GM12878 (cell line): Measurements from ENCODE around the gene HTRA3.

Source experiments
- CTCF ChIP-seq, 3 experiments: IDR thresholded peaks in 2 of 3; conservative IDR thresholded peaks in 1 of 3; 2 replicates each; pipeline ENCODE4 v1.5.1; 2011; ENCODE audit warnings: low read depth in 3 of 3, low read length in 3 of 3, mild to moderate bottlenecking in 3 of 3, control low read depth in 2 of 3, moderate library complexity in 2 of 3, inconsistent platforms in 1 of 3, mixed read lengths in 1 of 3; ENCODE audit not compliant: control insufficient read depth in 2 of 3, insufficient read depth in 1 of 3; ENCODE audit errors: extremely low read depth in 1 of 3
- EGR1 ChIP-seq, 2 experiments: IDR thresholded peaks; 1 replicate in 1 of 2; 2 replicates in 1 of 2; pipeline ENCODE4 v1.6.1; 2011 to 2012; ENCODE audit warnings: low read depth in 2 of 2, low read length in 2 of 2, borderline replicate concordance in 1 of 2, mild to moderate bottlenecking in 1 of 2, moderate library complexity in 1 of 2
- ESRRA ChIP-seq: IDR thresholded peaks from 2 replicates; pipeline ENCODE4 v1.6.1; 2012; ENCODE audit warnings: mild to moderate bottlenecking, low read length, improper control_type of control experiment
- FOXM1 ChIP-seq: IDR thresholded peaks from 2 replicates; pipeline ENCODE4 v1.6.1; 2012; ENCODE audit warnings: low read depth, mild to moderate bottlenecking, inconsistent platforms, low read length, moderate library complexity
- MXI1 ChIP-seq: fragments of 150-350 bp; IDR thresholded peaks from 2 replicates; pipeline ENCODE4 v1.6.1; 2011; ENCODE audit warnings: low read depth, mild to moderate bottlenecking, inconsistent platforms, low read length, improper control_type of control experiment
- MYC ChIP-seq: IDR thresholded peaks from 2 replicates; pipeline ENCODE4 v1.6.1; 2011; ENCODE audit warnings: mild to moderate bottlenecking, low read length, moderate library complexity, inconsistent platforms; ENCODE audit not compliant: insufficient read depth, insufficient replicate concordance, insufficient read length, severe bottlenecking
- POLR2AphosphoS5 ChIP-seq: IDR thresholded peaks from 2 replicates; pipeline ENCODE4 v1.6.1; 2011; ENCODE audit warnings: mild to moderate bottlenecking, low read length, inconsistent platforms
- RAD21 ChIP-seq: IDR thresholded peaks from 2 replicates; pipeline ENCODE4 v1.6.1; 2011; ENCODE audit warnings: mild to moderate bottlenecking, low read depth, low read length, moderate library complexity; ENCODE audit not compliant: insufficient read depth
- ZNF274 ChIP-seq: IDR thresholded peaks from one replicate; pipeline ENCODE4 v1.8.0; 2011; ENCODE audit not compliant: insufficient read length, insufficient read depth
- TF ChIP-seq, protein P1 (sequence below): fragments of 450-650 bp; formaldehyde crosslinking; IDR thresholded peaks from 2 replicates; pipeline ENCODE4 v1.4.0; 2022; ENCODE audit warnings: mild to moderate bottlenecking, moderate library complexity

DNA sequence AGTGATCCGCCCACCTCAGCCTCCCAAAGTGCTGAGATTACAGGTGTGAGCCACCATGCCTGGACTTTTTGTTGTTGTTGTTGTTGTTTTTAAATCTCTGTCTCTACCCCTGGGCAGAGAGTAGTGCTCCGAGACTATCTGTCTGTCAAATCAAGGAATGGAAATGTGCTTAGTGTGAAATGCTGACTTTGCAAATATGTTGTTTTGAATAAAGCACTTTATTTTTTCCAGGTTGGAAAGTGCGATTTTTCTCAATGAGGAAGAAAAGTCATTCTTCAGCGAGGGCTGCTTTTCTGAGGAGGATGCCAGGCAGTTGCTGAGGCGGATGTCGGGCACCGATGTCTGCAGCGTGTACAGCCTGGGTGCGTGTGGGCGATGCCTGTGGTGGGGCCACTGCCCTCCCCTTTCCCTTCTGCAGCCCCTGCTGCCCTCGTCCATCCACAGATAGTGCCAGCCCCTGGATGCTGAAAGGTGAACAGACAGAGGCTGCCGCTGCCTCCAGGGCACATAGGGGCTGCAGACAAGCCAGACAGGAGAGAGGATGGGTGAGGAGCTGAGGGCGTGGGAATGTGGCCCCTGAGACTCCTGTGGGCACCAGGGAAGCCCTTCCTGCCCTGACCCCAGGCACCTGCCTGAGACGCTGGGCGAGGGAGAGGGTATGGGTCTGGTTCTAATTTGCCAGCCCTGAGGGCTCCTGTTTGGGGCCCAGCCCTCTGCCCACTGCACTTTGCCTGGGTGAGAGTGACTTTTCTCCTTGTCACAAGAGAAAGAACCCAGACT lies 46.8 kb upstream of the HTRA3 start:
- TF ChIP-seq RAD21 (no peak), ZNF274 (no peak), EGR1 (IDR thresholded peaks at IDR 0.05; ENCODE audit: borderline replicate concordance in 1 of 2, low read depth in 2 of 2, low read length in 2 of 2) (no peak), MXI1 (no peak), CTCF (IDR thresholded peaks at IDR 0.05 in 2 of 3, conservative IDR thresholded peaks at IDR 0.05 in 1 of 3; ENCODE audit: control insufficient read depth in 2 of 3, extremely low read depth in 1 of 3, insufficient read depth in 1 of 3, low read depth in 3 of 3, low read length in 3 of 3) (no peak), MYC (no peak), FOXM1 (no peak), POLR2AphosphoS5 (no peak), ESRRA (no peak)
- TF ChIP-seq, protein P1, sequence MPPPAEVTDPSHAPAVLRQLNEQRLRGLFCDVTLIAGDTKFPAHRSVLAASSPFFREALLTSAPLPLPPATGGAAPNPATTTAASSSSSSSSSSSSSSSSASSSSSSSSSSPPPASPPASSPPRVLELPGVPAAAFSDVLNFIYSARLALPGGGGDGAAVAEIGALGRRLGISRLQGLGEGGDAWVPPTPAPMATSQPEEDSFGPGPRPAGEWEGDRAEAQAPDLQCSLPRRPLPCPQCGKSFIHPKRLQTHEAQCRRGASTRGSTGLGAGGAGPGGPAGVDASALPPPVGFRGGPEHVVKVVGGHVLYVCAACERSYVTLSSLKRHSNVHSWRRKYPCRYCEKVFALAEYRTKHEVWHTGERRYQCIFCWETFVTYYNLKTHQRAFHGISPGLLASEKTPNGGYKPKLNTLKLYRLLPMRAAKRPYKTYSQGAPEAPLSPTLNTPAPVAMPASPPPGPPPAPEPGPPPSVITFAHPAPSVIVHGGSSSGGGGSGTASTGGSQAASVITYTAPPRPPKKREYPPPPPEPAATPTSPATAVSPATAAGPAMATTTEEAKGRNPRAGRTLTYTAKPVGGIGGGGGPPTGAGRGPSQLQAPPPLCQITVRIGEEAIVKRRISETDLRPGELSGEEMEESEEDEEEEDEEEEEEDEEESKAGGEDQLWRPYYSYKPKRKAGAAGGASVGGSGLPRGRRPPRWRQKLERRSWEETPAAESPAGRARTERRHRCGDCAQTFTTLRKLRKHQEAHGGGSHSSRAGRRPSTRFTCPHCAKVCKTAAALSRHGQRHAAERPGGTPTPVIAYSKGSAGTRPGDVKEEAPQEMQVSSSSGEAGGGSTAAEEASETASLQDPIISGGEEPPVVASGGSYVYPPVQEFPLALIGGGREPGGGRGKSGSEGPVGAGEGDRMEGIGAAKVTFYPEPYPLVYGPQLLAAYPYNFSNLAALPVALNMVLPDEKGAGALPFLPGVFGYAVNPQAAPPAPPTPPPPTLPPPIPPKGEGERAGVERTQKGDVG (CRISPR knock-in tag), result no peak
